ENCODE measurements around the gene CCDC171.
"Not testable (repeated sequence)": the region's sequence is repeated elsewhere in the genome, so short reads cannot be mapped to it uniquely, and the experiment has no call there.

Gene CCDC171

GRCh38 chr9:15552636-15553527 is at the start of gene CCDC171:
Gene CCDC171, plus strand, starts transcription at chr9:15553043. Its CDS starts 11,046 bp downstream, at chr9:15564089.
- DNase-seq: peak; percentile 91 to 93

- DNase-seq: peak in 1 of 2 donors; percentile 15
These were observed 46.9 kb upstream of the CCDC171 start for GRCh38 chr9:15505921-15506320.

GRCh38 chr9:15509931-15510788 is 42.7 kb upstream of the CCDC171 start:
- no peak for DNase-seq

- DNase-seq: peak; percentile 53 to 79
These were observed 41.9 kb upstream of the CCDC171 start, which contains the start of gene PSIP1 for GRCh38 chr9:15510789-15511575. Gene PSIP1, minus strand, starts transcription at chr9:15510970. Its CDS starts 782 bp downstream, at chr9:15510188.

GRCh38 chr9:15512204-15512603 is 40.6 kb upstream of the CCDC171 start:
- DNase-seq: no peak

- DNase-seq: no peak
These were observed 40.0 kb upstream of the CCDC171 start for GRCh38 chr9:15512889-15513288.

GRCh38 chr9:15513335-15513734 is 39.5 kb upstream of the CCDC171 start:
- DNase-seq: no peak

GRCh38 chr9:15519831-15520230 is 33.0 kb upstream of the CCDC171 start:
- no peak for DNase-seq

- DNase-seq: no peak
These were observed 31.6 kb upstream of the CCDC171 start for GRCh38 chr9:15521254-15521653.

GRCh38 chr9:15522130-15522755 is 30.6 kb upstream of the CCDC171 start:
- no peak for DNase-seq

GRCh38 chr9:15524845-15525455 is 27.9 kb upstream of the CCDC171 start:
- DNase-seq: no peak

GRCh38 chr9:15525958-15526357 is 26.9 kb upstream of the CCDC171 start:
- no peak for DNase-seq

GRCh38 chr9:15527035-15527434 is 25.8 kb upstream of the CCDC171 start:
- not testable (repeated sequence) for DNase-seq

GRCh38 chr9:15529566-15530324 is 23.1 kb upstream of the CCDC171 start:
- DNase-seq: no peak

- DNase-seq: no peak
These were observed 21.5 kb upstream of the CCDC171 start for GRCh38 chr9:15531380-15531779.

- no peak for DNase-seq
These were observed 11.0 kb upstream of the CCDC171 start for GRCh38 chr9:15541872-15542271.

GRCh38 chr9:15542624-15543023 is 10.2 kb upstream of the CCDC171 start:
- DNase-seq: no peak

GRCh38 chr9:15543047-15543813 is 9.6 kb upstream of the CCDC171 start:
- DNase-seq: peak; percentile 49 to 69

GRCh38 chr9:15549611-15550010 is 3.2 kb upstream of the CCDC171 start:
- no peak for DNase-seq

- DNase-seq: no peak
These were observed 670 bp downstream of the CCDC171 start for GRCh38 chr9:15553528-15553898.
